GM12878 (cell line): ENCODE results near the gene JAG2.

Experiments
- CTCF ChIP-seq, 3 experiments: IDR thresholded peaks in 2 of 3; conservative IDR thresholded peaks in 1 of 3; 2 replicates each; pipeline ENCODE4 v1.5.1; 2011; ENCODE audit warnings: low read depth in 3 of 3, low read length in 3 of 3, mild to moderate bottlenecking in 3 of 3, control low read depth in 2 of 3, moderate library complexity in 2 of 3, inconsistent platforms in 1 of 3, mixed read lengths in 1 of 3; ENCODE audit not compliant: control insufficient read depth in 2 of 3, insufficient read depth in 1 of 3; ENCODE audit errors: extremely low read depth in 1 of 3
- GABPA ChIP-seq: IDR thresholded peaks from 2 replicates; pipeline ENCODE4 v1.6.1; 2014; ENCODE audit warnings: antibody characterized with exemption, low read depth, mild to moderate bottlenecking, inconsistent platforms
- JUNB ChIP-seq: IDR thresholded peaks from 2 replicates; pipeline ENCODE4 v1.6.1; 2016; ENCODE audit warnings: antibody characterized with exemption, mild to moderate bottlenecking

- TF ChIP-seq JUNB, result no peak
- no peak for TF ChIP-seq GABPA
- TF ChIP-seq CTCF (IDR thresholded peaks at IDR 0.05 in 2 of 3, conservative IDR thresholded peaks at IDR 0.05 in 1 of 3; ENCODE audit: control insufficient read depth in 2 of 3, extremely low read depth in 1 of 3, insufficient read depth in 1 of 3, low read depth in 3 of 3, low read length in 3 of 3), result no peak
Observed at GRCh38 chr14:105177082-105177481, 8.5 kb upstream of the JAG2 start.
